H1 (cell line): ENCODE data around the gene NAV2.

Experiments
- ASH2L ChIP-seq: fragments of 200-600, 300-600 bp; sonication (generic); IDR thresholded peaks from one replicate; pipeline ENCODE4 v1.7.1; 2017; ENCODE audit warnings: low read length
- EP300 ChIP-seq, 2 experiments: IDR thresholded peaks; 1 replicate in 1 of 2; 2 replicates in 1 of 2; pipeline ENCODE4 v1.6.1; 2011 to 2012; ENCODE audit warnings: low read depth in 2 of 2, low read length in 2 of 2, mild to moderate bottlenecking in 2 of 2, borderline replicate concordance in 1 of 2, inconsistent platforms in 1 of 2, moderate library complexity in 1 of 2
- JUN ChIP-seq: IDR thresholded peaks from 2 replicates; pipeline ENCODE4 v1.6.1; 2011; ENCODE audit warnings: low read depth, mild to moderate bottlenecking, improper control_type of control experiment, low read length
- KDM5A ChIP-seq: fragments of 200-600 bp; IDR thresholded peaks from 2 replicates; pipeline ENCODE4 v1.7.1; 2012; ENCODE audit warnings: mild to moderate bottlenecking, low read length, inconsistent platforms, mixed read lengths
- POLR2A ChIP-seq, 2 experiments: IDR thresholded peaks; 1 replicate in 1 of 2; 2 replicates in 1 of 2; pipeline ENCODE4 v1.6.1; 2011; ENCODE audit warnings: low read depth in 2 of 2, low read length in 2 of 2, mild to moderate bottlenecking in 2 of 2; ENCODE audit errors: control extremely low read depth in 1 of 2
- RBBP5 ChIP-seq: IDR thresholded peaks from 2 replicates; pipeline ENCODE4 v1.7.1; 2012; ENCODE audit warnings: low read depth, mild to moderate bottlenecking, inconsistent platforms, low read length, moderate library complexity, borderline replicate concordance
- RXRA ChIP-seq: IDR thresholded peaks from 2 replicates; pipeline ENCODE4 v1.6.1; 2011; ENCODE audit warnings: low read depth, mild to moderate bottlenecking, low read length, moderate library complexity; ENCODE audit not compliant: insufficient read depth
- SP2 ChIP-seq: IDR thresholded peaks from 2 replicates; pipeline ENCODE4 v1.6.1; 2012; ENCODE audit warnings: mild to moderate bottlenecking, low read length, inconsistent platforms
- YY1 ChIP-seq: IDR thresholded peaks from 2 replicates; pipeline ENCODE4 v1.6.1; 2011; ENCODE audit warnings: low read depth, mild to moderate bottlenecking, low read length
- TF ChIP-seq, protein P1 (sequence below), 3 experiments: IDR thresholded peaks; 1 replicate in 2 of 3; 2 replicates in 1 of 3; pipeline versions ENCODE4 v1.5.1 to v1.6.1; 2011; ENCODE audit warnings: low read length in 3 of 3, mild to moderate bottlenecking in 3 of 3, inconsistent platforms in 2 of 3, low read depth in 1 of 3, moderate library complexity in 1 of 3; ENCODE audit not compliant: insufficient read depth in 1 of 3; ENCODE audit errors: control extremely low read depth in 1 of 3
- TF ChIP-seq, protein P2 (sequence below): IDR thresholded peaks from 2 replicates; pipeline ENCODE4 v1.6.1; 2011; ENCODE audit warnings: low read depth, mild to moderate bottlenecking, low read length; ENCODE audit not compliant: insufficient read depth
- TF ChIP-seq, protein P3 (sequence below): IDR thresholded peaks from 2 replicates; pipeline ENCODE4 v1.6.1; 2012; ENCODE audit warnings: inconsistent platforms

- no peak for TF ChIP-seq YY1
- TF ChIP-seq, protein P1, sequence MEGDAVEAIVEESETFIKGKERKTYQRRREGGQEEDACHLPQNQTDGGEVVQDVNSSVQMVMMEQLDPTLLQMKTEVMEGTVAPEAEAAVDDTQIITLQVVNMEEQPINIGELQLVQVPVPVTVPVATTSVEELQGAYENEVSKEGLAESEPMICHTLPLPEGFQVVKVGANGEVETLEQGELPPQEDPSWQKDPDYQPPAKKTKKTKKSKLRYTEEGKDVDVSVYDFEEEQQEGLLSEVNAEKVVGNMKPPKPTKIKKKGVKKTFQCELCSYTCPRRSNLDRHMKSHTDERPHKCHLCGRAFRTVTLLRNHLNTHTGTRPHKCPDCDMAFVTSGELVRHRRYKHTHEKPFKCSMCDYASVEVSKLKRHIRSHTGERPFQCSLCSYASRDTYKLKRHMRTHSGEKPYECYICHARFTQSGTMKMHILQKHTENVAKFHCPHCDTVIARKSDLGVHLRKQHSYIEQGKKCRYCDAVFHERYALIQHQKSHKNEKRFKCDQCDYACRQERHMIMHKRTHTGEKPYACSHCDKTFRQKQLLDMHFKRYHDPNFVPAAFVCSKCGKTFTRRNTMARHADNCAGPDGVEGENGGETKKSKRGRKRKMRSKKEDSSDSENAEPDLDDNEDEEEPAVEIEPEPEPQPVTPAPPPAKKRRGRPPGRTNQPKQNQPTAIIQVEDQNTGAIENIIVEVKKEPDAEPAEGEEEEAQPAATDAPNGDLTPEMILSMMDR (IDR thresholded peaks at IDR 0.05; ENCODE audit: control extremely low read depth in 1 of 3, insufficient read depth in 1 of 3, low read depth in 1 of 3, low read length in 3 of 3), result no peak
- TF ChIP-seq POLR2A (IDR thresholded peaks at IDR 0.05; ENCODE audit: control extremely low read depth in 1 of 2, low read depth in 2 of 2, low read length in 2 of 2), result no peak
- TF ChIP-seq RXRA, result no peak
- no peak for TF ChIP-seq KDM5A
- TF ChIP-seq SP2, result no peak
- TF ChIP-seq, protein P2, sequence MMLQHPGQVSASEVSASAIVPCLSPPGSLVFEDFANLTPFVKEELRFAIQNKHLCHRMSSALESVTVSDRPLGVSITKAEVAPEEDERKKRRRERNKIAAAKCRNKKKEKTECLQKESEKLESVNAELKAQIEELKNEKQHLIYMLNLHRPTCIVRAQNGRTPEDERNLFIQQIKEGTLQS, result no peak
- no peak for TF ChIP-seq RBBP5
- TF ChIP-seq EP300 (IDR thresholded peaks at IDR 0.05; ENCODE audit: borderline replicate concordance in 1 of 2, low read depth in 2 of 2, low read length in 2 of 2), result no peak
- TF ChIP-seq ASH2L, result no peak
- no peak for TF ChIP-seq JUN
- TF ChIP-seq, protein P3, sequence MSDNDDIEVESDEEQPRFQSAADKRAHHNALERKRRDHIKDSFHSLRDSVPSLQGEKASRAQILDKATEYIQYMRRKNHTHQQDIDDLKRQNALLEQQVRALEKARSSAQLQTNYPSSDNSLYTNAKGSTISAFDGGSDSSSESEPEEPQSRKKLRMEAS, result no peak
Observed at GRCh38 chr11:19768815-19769214, 56.2 kb downstream of the NAV2 start.
